SU-DHL-6 (cell line): Measurements from ENCODE around the gene SPIB.

Experiments
- CTCF ChIP-seq: fragments of 200-600 bp; sonication (generic); IDR thresholded peaks from one replicate; pipeline ENCODE4 v1.5.1; 2017; ENCODE audit warnings: antibody characterized with exemption, mild to moderate bottlenecking, low read length, moderate library complexity; ENCODE audit not compliant: insufficient read depth, poor library complexity, severe bottlenecking
- EZH2phosphoT487 ChIP-seq: fragments of 200-600 bp; sonication (generic), shearing (Covaris generic); conservative IDR thresholded peaks from 2 replicates; pipeline ENCODE4 v1.6.1; 2018; ENCODE audit warnings: mild to moderate bottlenecking, antibody characterized with exemption, low read length, moderate library complexity, mixed read lengths

DNA sequence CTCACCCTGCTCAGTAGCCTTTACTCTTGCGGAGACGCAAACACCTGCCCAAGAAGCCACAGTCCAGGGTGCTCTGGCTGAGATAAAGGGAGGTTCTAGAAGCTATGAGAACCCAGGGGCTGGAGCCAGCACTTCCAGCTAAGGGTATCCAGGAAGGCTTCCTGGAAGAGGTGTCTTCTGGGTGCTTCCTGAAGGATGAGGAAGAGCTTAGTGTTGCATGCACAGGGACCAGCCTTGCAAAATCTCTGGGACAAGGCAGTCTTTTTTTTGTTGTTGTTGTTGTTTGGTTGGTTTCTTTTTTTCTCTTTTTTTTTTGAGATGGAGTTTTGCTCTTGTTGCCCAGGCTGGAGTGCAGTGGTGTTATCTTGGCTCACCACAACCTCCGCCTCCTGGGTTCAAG is 34.5 kb downstream of the SPIB start:
- TF ChIP-seq CTCF, result no peak
- no peak for TF ChIP-seq EZH2phosphoT487
